Glomerular visceral epithelial cell (primary cell): ENCODE results near the gene ZGPAT.
"Not testable (repeated sequence)": the region's sequence is repeated elsewhere in the genome, so short reads cannot be mapped to it uniquely, and the experiment has no call there.

ENCODE experiments used
- DNase-seq: peaks from one replicate; pipeline ENCODE4 v3.0.0-alpha.2; 2016; ENCODE audit errors: extremely low spot score

The ZGPAT gene

DNA sequence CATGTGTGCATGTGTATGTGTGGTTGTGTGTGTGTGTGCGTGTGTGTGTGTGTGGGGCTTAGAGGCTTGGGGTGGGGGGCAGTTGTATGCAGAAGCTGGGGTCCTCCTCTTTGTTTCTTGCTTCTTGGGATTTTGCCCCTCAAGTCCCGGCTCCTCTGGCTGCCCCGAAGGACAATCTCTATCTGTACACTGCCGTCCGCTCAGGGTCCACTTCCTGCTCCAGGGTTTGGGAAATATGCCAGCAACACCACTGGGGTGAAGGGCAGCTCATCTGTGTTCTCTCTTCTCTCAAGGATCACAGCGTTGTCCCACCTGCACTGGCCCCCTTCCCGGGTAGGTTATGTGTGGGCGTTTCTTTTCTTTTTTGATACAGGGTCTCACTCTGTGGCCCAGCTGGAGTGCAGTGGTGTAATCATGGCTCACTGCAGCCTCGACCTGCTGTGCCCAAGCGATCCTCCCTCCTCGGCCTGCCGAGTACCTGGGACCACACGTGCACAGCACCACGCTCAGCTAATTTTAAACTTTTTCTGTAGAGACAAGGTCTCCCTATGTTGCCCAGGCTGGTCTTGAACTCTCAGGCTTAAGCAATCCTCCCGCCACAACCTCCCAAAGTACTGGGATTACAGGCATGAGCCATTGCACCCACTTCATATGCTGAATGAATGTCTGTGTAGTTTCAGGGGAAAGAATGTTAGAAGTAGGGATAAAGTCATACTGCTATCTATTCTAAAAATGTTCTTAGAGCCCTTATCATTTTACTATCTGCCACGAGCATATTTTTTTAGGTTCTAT, 57.4 kb downstream of the ZGPAT start:
- no peak for DNase-seq

GRCh38 chr20:63765902-63766301, 58.1 kb downstream of the ZGPAT start:
- no peak for DNase-seq

DNA sequence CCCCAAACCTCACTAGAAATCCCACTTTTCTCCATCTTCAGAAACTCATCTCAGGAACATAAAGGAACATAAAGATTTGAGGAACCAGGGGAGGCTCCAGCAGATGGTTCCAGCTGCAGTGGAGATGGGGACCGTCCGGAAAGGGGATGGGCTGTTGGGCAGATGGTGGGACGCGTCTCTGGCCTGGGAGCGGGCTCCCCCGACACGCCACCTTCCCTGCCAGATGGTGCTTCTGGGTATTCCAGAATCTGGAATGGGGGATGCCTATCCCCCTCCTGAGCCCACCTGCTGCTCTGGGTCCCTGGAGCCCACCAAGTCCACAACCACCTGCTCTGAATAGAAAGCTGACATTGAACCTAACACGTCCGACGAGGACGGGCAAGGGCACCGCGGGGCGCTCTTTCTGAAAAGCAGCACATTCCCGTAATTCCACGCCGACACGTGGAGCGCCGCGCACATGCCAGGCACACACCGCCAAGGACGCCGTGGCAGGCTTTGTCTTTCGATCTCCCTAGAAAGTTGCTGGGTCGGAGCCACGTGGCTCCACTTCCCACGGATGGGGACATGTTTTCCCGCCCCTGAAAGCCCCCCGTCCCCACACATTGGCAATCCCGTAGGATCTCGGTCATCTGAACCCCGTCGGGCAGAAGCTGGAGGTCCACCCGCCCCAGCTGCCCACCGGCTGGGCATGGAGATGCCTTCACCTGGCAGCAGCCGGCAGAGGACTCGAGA, 59.0 kb downstream of the ZGPAT start:
- no peak for DNase-seq

- no peak for DNase-seq
These were observed 59.6 kb downstream of the ZGPAT start for GRCh38 chr20:63767456-63767855.

GRCh38 chr20:63767886-63768285, 60.0 kb downstream of the ZGPAT start:
- DNase-seq = no peak

- no peak for DNase-seq
These were observed 61.0 kb downstream of the ZGPAT start for GRCh38 chr20:63768591-63769515.

- no peak for DNase-seq
These were observed 62.1 kb downstream of the ZGPAT start for GRCh38 chr20:63769891-63770474.

DNA sequence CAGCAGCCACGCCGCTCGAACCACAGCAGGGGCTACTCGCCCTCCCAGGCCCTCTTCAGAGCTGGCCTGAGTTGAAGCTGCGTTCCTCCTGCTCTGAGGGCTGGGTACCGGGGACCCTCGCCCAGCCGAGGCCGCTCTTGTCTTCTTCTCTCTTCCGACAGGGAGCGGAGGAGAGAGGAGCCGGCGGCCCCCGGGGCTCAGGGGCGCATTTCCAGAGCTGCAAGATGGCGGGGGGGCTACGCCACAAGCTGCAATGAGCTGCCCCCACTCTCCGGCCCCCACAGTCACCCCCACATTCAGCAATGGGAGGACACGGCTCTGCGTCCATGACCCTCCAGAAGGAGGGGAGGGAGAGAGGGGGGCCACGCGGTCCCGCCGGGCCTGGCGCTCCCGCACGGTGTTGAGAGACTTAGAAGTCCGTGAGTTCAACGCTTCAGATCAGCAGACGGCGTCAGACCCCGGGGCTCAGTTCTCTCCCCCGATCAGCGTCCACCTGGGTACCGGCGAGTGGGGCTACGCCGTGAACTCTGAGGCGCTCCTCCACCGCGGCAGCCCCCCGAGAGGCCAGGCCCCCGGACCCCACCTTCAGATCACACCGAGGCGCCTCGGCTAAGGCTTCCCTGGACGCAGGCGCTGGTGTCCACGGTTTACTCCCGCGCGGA, 63.3 kb downstream of the ZGPAT start:
- no peak for DNase-seq

GRCh38 chr20:63772781-63773518, 65.1 kb downstream of the ZGPAT start:
- no peak for DNase-seq

- no peak for DNase-seq
These were observed 65.9 kb downstream of the ZGPAT start for GRCh38 chr20:63773571-63774241.

GRCh38 chr20:63774306-63774705, 66.5 kb downstream of the ZGPAT start:
- DNase-seq = no peak

- DNase-seq = peak; percentile 16
These were observed 67.5 kb downstream of the ZGPAT start for GRCh38 chr20:63775096-63775978.

DNA sequence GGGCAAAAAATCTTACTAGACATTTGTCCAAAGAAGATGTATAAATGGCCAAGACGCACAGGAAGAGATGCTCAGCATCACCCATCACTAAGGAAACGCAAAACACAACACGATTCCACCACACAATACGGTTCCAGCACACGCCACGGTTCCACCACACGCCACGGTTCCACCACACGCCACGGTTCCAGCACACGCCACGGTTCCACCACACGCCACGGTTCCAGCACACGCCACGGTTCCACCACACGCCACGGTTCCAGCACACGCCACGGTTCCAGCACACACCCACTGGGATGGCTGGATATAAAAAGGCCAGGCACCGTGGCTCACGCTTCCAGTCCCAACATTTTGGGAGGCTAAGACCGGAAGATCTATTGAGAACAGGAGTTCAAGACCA, 69.0 kb downstream of the ZGPAT start:
- not testable (repeated sequence) for DNase-seq

DNA sequence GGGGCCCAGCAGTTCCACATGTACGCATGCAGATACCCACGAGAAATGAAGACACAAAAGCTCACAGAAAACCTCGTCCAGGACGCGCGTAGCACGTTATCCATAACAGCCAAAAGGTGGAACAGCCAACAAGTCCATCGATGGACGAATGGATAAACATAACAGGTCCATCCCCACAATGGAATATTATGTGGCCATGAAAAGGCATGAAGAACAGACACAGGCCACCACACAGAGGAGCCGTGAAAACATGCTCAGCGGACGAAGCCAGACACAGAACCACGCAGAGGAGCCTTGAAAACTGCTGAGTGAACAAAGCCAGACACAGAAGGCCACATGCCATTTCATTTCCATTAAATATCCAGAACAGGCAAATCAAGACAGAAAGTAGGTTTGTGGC, 69.8 kb downstream of the ZGPAT start:
- no peak for DNase-seq

- DNase-seq = no peak
These were observed 70.4 kb downstream of the ZGPAT start for GRCh38 chr20:63778034-63778752.

GRCh38 chr20:63778857-63779256, 71.0 kb downstream of the ZGPAT start:
- no peak for DNase-seq

- no peak for DNase-seq
These were observed 73.3 kb downstream of the ZGPAT start for GRCh38 chr20:63781181-63781580.

DNA sequence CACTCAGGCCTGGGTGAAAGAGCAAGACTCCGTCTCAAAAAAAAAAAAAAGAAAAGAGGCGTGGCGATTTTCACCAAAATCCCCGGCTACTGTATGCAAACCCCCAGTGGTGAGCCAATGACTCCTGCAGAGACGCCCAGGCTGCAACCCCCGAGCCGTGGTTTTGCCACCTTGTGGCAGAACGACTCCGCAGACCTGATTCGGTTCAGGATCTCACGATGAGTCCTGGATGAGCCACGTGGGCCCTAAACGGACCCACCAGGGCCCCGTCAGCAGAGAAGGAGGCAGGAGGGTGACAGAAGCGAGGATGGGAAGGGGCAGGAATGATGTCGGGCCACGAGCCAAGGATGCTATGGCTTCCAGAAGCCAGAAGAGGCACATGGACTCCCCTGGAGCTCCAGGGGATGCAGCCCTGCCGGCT, 74.2 kb downstream of the ZGPAT start:
- no peak for DNase-seq
